NCI-H2227 (cell line): Measurements from ENCODE around the gene TRAPPC10.
"Not testable (repeated sequence)": the region's sequence is repeated elsewhere in the genome, so short reads cannot be mapped to it uniquely, and the experiment has no call there.

ENCODE experiments used
- DNase-seq: peaks from one replicate; lab custom pipeline; 2025; ENCODE audit not compliant: unreplicated experiment; lab: John Stamatoyannopoulos, UW

The TRAPPC10 gene

DNA sequence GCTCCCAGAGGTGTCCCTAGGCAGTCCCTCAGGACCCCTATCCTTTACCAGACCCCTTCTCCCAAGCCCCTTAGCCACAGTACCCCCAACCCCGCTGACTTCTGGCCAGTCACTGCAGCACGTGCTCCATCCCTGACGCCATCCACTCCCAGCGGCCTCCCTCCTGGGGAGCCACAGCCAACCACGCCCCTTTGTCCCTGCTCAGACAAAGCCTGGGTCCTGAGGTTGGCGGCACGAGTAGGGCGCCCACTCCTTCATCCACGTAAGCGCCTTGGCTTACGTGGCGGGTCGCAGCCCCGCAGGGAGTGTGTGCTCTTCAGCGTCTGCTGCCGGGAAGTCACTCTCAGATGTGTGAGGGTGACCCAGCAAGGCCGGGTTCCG lies 128.4 kb downstream of the TRAPPC10 start:
- DNase-seq: not testable (repeated sequence)

GRCh38 chr21:44142470-44142869 lies 130.4 kb downstream of the TRAPPC10 start:
- not testable (repeated sequence) for DNase-seq

- not testable (repeated sequence) for DNase-seq
Observed at GRCh38 chr21:44143380-44143779, 131.3 kb downstream of the TRAPPC10 start.

DNA sequence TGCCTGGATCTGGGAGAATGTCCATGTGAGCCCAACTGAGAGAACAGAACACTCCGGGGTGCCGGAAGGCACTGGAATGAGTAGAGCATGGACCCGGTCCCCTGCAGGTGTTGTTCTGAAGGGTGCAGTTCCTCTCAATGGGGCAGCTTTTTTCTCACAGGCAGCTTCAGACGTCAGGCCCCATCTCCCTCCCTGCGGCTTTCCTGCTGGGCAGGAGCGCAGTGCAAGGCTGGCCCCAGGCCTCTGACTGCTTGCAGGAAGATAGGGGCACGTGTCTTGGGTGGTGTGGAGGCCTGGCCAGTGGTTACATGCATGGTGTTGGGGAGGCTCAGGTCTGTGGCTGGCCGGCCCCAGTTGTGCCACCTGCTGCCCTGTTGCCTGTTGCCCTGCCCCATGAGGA lies 131.9 kb downstream of the TRAPPC10 start:
- DNase-seq: not testable (repeated sequence)

DNA sequence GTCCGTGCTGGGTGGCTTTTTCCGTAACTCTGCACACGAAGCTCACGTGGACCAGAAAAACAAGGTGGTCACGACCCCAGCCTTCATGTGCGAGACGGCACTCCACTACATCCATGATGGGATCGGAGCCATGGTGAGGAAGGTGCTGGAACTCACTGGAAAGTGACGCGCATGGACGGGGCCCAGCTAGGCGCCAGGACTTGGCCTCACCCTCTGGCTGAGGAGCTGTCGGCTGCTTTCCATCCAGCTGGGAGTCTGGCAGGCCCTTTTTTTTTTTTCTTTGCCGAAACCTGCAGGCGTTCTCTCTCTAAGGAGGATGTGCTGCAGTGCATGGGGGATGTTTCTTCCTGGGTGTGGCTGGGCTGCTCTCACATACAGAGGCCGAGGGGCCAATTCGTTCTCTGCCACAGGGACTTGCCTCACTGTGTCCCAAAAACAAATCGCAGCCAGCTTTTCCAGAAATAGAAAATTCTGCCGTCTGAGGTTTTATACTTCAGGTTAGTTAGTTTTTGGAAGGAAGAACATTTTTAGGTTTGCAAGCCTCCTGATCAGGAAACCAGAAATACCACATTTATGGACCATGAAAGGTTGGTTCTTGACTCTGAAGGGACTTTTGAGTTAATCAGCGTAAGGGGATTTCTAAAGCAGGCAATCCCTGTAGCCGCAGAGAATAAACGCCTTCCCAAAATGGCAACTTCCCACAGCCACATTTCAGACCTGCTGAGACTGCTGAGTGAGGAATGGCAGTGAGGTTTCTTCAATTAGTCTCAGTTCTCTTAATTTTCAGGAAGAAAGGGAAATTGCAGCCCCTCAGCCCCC lies 132.9 kb downstream of the TRAPPC10 start:
- not testable (repeated sequence) for DNase-seq

DNA sequence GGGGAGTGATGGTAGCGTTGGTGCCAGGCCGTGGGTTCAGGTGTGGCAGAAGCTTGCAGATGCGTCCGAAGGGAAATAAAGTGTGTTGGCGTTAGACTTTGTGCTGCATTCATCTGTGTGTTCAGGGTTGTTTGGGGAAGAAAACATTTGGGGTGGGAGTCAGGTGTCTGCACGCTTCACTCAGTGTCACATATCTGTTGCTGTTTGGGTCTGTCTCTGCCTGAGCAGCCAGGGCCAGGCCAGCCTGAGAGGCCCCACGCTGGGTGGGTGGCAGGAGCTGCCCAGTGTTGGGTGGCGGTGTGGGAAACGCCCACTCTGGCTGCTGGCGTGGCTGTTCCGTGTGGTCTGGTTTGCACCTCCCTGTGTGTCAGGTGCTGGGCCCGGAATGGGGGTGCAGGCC lies 133.5 kb downstream of the TRAPPC10 start:
- DNase-seq: not testable (repeated sequence)

- not testable (repeated sequence) for DNase-seq
Observed at GRCh38 chr21:44147108-44147507, 135.0 kb downstream of the TRAPPC10 start.

GRCh38 chr21:44150255-44150654 lies 138.1 kb downstream of the TRAPPC10 start:
- DNase-seq: not testable (repeated sequence)

DNA sequence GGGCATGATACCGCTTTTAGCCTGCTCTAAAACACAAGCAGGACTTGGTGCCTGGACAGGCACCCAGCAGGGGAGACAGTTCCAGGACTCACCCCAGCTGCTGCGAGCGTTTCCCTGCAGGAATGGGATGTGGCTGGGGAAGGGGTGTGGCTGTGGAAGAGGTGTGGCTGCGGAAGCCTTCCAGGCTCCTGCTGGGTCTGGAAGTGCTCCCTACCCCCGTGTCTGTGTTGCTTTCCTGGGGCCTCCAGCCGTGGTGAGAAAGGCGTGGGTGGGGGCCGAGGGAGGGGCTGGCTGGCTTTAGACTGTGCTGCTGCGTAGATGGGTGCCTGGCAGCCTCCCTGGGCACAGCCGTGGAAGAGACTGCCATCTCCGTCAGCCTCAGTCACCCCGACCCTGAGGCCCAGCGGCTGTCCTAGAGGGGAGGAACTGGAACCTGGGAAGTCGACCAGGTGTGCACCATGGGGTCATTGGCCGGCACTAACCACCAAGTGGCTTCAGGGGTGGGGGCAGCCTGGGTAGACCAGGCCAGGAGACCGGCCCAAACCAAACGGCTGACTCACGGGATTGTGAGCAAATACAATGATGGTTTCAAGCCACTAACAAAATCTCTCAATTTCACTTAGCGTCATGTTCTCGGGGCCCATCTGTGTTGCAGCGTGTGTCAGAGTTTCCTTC lies 141.2 kb downstream of the TRAPPC10 start:
- DNase-seq: not testable (repeated sequence)

- DNase-seq: not testable (repeated sequence)
Observed at GRCh38 chr21:44153889-44154228, 141.8 kb downstream of the TRAPPC10 start.

DNA sequence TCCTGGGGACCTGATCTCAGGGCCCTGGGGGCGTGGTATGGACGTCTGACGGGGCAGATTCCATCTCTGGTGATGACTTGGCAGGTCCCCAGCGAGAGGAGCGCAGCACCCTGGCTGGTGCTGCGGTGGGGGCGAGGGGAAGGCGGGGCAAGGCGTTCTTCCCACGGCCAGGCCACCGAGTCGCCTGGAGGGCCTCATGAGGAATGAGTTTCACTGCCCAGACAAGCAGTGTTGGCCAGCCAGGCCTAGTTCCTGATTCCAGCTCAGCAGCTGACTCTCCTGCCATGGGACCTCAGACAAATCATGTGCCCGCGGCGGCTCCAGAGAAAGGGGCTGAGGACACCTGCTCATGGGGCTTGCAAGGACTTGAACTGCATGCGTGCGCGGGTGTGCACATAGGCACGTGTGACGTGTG lies 142.7 kb downstream of the TRAPPC10 start:
- not testable (repeated sequence) for DNase-seq

- not testable (repeated sequence) for DNase-seq
Observed at GRCh38 chr21:44155231-44155993, 143.3 kb downstream of the TRAPPC10 start.

DNA sequence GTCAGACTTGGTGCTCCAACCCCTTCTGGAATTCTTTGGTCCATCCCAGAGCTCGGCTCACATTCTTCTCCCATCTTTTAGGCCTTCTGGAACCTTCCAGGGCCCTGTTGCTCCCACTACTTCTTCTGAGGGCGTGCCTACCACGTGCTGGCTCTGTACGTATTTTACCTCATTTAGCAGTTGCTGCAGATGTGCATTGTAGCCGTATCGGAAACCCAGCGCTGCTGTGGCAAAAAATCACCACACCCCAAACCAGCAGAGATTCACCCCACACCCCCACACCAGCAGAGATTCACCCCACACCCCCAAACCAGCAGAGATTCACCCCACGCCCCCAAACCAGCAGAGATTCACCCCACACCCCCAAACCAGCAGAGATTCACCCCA lies 143.9 kb downstream of the TRAPPC10 start:
- DNase-seq: not testable (repeated sequence)
